HG03565 (cell line): Measurements from ENCODE around the gene INAVA.
"Not testable (repeated sequence)": the region's sequence is repeated elsewhere in the genome, so short reads cannot be mapped to it uniquely, and the experiment has no call there.

Experiments
- ATAC-seq: cut with Tn5 transposase; IDR thresholded peaks from one replicate; pipeline ENCODE4 v1.9.1; 2021; ENCODE audit warnings: mild to moderate bottlenecking, moderate library complexity; ENCODE audit not compliant: unreplicated experiment

Gene INAVA

DNA sequence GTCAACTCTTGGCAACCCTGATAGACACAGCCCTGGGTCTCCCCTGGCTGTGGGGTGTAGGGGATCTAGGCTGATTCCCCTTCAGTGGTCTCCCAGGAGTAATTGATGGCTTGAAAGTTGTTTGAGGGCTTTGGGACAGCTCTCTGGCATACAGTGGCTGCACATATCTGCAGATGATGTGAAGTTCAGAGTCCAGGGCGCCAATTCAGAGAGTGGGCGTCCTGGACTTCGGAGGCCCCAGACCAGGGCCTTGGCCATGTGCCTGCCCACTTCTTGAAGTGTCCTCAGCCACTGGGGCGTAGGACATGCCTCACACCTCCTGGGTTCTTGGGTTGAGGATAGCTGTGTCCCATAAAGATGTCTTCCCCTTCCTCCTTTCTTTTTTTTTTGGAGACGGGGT is 2.6 kb downstream of the INAVA start:
- no peak for ATAC-seq

DNA sequence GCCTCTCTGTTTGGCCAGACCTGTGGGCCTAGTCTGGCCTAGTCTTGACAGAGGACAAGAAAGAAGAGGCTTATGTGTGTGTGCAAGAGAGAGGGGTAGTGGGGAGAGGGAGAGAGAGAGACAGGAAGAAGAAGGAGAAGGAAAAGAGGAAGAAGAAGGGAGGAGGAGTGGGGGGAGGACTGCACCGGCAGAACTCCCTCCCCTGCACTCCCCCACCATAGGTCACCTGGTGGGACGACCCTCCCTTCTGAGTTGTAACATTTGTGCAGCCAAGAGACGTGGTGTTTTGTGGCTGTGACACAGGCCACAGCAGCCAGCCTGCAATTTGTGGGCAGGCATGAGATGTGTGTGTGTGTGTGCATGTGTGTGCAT is 4.3 kb downstream of the INAVA start:
- ATAC-seq: no peak

DNA sequence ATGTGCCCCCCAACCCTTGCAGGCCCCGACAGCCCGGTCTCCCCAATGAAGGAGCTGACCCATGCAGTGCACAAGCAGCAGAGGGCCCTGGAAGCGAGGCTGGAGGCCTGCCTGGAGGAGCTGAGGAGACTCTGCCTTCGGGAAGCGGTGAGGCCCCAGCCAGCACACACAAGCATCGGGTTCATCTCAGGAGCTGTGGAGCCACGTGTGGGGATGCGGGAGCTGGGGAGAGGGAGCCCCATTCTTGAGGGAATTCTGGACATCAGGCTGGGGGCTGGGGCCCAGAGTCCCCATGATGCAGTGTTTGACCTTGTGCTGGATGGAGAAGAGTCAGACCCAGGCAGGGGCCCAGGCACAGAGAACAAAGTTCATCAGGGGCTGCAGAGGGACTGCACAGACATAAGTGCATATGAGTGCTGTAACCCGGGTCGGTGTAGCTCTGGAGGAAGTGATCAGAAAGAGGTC is 4.8 kb downstream of the INAVA start:
- ATAC-seq: no peak

DNA sequence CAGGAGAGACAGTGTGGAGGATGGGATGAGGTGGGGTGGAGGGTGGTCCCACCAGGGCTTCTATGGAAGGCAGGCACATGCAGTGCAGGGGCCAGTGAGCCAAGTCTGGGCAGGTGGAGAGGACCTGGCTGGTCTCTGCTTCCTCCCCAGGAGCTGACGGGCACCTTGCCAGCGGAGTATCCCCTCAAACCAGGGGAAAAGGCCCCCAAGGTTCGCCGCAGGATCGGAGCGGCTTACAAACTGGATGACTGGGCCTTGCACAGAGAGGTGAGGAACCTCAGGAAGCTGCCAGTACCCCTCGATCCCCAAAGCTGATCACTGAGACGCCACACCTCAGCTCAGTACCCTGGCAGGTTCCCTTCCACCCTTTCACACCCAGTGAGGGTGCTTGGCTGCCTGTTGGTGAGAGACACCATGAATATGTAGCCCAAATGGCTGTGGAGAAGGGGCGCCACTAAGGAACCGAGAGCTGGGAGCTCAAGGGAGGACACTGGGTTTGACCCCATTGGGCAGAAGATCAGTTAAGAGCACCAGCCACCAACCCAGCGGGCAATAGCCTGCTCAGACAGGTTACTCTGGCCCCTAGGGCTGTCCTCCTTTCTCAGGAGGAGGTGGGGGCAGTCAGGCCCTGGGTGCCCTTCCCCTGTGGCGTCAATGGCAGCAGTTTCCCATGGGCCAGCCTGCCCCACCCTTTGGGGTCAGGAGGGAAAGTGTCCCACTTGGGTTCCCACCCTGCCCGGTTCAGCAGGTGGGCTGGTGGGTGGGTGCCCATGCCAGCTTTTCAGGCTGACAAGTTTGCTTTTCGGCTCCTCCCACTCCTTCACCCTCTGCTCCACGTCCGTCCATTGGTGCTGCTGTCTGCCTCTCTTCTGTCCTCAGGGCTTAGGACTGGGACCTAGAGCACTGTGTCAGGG is 5.5 kb downstream of the INAVA start:
- no peak for ATAC-seq

DNA sequence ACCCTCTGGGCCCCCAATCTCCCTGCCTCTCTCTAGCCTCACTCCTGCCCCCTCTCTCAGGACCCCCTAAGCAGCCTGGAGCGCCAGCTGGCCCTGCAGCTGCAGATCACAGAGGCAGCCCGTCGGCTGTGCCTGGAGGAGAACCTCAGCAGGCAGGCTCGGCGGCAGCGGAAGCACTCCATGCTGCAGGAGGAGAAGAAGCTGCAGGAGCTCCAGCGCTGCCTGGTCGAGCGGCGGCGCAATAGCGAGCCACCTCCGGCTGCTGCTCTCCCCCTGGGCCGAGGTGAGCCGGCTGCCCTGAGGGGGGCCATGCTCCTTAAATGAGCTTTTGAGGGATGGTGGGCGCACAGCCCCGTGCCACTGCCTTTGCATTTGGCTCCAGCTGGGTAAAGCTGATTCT is 6.2 kb downstream of the INAVA start:
- ATAC-seq: no peak

DNA sequence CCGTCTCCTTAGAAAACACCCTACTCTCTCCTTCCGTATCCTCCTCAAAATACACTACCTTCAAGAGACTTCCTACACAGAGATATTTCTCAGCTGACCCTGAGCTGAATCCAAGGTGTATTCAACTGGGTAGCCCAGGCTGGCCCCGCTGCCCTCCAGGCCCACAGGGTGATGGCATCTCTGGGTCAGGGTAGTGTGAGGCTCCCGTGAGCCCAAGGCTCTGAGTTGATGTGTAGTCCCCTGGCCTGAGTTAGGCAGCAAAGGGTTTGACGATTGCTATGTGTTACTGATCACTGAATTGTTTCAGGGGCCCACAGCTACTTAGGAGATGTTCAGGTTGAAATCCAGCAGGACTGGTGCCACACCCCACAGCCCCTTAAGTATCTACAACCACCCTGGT is 6.7 kb downstream of the INAVA start:
- no peak for ATAC-seq

DNA sequence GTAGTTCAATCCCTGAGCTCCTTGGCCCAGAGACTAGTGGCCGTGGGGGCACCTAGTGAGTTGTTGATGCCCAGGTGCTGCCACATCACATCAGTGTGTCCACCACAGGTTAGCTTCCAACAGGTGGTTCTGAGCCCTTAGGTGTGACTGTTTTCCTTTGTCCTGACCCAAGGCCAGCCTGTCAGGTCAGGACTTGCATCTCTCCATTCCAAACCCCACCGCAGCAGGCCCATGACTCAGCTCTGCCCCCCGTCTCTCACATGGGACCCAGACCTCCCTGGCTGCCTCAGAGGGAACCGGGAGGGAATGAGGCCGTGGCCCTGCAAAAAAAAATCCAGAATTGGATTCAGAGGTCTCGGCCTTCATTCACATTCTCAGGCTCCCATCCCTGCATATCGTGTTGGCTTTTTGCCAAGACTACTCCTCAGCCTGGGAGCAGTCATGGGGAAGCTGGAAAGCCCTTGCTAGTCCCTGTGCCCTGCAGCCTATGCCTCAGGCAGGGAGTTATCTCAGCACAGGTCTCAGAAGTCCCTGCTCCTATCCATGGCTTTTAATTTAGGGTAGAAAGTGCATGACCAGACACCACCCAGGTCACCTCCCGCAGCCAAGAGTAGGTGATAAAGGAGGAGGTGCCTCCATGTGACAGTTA is 7.2 kb downstream of the INAVA start:
- no peak for ATAC-seq

DNA sequence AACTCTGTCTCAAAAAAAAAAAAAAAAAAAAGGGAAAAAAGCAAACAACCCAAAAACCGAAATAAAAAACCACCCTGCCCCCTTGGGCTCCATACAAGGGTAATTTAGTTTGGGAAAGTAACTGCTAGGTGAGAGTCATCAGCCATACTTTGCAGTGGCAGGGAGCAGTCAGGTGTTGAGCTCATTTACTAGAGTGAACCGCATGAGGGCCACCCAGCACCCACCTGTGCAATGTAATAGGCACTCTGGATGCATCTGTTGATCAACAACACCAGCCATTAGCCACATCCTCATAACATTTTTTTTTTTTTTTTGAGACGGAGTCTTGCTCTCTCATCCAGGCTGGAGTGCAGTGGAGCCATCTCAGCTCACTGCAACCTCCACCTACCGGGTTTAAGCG is 9.1 kb downstream of the INAVA start:
- no peak for ATAC-seq

DNA sequence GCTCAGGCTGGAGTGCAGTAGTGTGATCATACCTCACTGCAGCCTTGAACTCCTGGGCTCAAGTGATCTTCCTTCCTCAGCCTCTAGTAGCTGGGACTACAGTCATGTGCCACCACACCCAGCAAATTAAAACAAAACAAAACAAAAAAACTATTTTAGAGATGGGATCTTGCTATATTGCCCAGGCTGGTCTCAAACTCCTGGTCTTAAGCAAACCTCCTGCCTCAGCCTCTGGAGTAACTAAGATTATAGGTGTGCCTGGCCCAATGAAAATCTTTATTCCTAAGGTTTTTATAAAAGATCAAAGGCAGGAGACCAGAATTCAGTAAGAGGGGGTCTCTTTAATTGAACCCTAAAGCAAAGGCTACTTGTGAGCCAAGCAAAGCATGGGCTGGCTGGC is 10.1 kb downstream of the INAVA start:
- ATAC-seq: no peak

DNA sequence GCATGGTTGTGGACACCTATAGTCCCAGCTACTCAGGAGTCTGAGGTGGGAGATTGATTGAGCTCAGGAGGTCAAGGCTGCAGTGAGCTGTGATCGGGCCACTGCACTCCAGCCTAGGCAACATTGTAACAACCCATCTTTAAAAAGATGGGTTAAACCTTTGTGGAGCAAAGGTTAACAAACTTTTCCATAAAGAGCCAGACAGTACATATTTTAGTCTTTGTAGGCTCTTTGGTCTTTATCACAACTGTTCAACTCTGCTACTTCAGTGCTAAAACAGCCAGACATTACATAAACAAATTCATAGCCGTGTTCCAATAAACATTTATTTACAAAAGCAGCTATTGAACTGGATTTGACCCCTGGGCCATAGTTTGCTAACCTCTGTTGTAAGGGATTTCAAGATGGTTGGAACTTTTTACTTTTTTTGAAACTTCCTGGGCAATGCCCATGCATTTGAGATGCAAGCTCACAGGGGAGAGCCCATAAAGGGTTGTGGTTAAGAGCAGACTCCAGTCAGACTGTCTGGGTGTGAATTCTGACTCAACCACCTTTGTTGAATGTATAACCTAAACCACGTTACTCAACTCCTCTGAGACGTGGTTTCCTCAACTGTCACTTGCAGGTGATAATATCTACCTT is 10.8 kb downstream of the INAVA start:
- peak; percentile 61 for ATAC-seq

DNA sequence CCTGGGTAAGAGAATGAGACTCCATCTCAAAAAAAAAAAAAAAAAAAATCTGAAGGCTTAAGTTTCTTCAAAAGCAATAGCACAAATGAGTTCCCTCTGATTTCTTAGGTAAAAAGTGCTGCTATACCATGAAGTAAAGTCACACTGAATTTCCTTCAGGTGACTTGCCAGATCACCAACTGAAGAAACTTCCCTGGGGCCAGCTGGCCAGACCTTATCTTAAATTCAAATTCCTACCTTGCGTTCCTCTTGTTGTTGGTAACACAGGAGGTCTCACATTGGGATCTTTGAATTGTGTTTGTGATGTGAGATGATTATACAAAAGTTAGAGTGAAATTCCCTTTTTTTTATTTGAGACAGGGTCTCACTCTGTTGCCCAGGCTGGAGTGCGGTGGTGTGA is 11.8 kb downstream of the INAVA start:
- no peak for ATAC-seq

DNA sequence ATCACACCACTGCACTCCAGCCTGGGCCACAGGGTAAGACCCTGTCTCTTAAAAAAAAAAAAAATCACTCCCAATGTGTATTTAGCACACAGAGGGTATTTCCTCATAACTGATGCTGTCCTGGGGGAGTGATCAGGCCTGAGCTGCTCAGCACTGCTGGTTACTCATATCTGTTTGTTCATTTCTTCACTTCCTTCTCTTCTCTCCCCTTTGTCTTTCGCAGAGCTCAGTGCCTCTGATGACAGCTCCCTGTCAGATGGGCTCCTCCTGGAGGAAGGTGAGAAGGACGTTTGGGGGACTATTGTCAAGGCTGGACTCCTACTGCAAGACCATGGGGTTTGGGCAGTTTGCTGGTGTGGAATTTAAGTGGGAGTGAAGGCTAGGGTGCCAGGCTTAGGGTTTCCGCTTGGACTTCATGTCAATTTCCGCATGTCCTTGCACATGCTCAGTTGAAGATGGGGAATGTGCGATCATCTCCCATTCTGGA is 13.0 kb downstream of the INAVA start:
- peak; percentile 69 for ATAC-seq

DNA sequence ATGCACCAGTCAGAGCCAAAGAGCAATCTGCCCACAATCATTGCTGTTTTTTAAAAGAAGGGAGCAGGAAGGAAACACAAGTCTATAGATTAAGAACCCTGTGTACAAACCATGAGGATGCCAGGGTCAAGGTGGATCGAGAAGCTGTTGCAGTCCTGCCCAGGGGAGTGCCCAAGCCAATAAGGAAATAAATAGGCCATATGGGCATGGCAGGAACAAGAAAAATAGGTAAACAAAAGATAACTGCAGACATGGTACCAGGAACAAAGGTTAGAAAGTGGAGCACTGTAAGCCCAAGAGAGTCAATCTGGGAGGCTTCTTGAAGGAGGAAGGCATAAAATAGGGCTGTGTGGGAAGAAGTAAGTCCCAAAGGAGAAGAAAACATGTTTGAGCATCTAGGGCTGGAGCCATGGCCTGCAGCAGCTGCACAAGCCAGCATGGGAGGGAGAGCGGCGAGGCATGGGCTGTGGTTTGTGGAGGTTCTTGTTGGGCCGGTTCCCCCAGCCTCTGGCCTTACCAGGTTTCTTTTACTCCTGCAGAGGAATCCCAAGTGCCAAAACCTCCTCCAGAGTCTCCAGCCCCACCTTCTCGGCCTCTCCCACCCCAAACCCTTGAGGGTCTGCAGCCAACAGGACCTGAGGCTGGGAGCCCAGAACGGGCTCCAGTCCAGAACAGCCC is 13.6 kb downstream of the INAVA start:
- no peak for ATAC-seq

DNA sequence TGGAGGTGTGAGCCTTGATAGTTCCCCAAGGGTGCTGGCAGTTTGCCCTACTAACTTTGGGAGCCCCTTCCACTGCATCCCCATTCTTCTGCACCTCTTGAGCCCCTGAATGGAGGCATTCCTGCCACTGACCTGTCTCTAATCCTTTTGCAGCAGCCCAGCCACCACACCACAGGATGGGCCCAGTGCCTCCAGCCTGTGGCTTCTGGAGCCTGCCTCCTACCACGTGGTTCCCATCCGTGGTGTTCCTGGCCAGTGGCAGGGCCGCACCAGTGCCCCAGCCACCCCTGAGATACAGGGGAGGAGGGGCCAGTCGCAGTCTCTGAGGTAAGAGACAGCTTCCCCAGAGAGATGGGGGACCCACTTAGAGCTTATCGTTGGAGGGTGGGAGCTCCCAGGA is 14.4 kb downstream of the INAVA start:
- ATAC-seq: no peak

DNA sequence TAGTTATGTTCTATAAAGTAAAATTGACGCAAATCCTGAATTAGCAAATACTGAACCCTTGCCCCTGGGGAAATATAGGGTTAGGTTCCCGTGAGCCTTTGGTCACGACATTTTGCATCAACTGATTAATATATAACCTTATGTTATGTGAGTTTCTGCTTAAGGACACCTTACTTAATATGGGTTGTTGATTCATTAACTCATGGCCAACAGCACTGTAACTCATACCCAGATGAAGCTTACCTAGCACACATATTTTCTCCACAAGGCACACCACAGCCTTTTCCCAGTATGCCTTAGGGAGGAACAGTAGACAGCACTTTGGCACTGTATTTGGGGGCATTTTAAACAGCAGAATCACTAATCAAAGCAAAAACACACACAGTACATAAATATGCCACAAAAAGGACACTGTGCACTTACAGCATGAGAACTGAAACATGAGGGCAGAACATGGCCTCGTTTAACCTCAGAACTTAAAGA is 15.1 kb downstream of the INAVA start:
- no peak for ATAC-seq

DNA sequence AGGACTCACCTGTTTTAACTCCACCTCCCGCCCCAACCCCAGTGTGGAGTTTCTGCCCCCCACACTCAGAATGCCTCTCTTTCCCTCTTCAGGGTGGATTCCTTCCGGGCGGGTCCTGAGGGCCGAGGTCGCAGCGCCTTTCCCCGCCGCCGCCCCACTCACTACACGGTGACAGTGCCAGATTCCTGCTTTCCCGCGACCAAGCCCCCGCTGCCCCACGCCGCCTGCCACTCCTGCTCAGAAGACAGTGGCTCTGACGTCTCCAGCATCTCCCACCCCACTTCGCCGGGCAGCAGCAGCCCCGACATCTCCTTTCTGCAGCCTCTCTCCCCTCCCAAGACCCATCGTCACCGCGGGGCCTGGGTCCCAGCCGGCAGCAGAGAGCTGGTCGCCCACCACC is 16.7 kb downstream of the INAVA start:
- ATAC-seq: no peak

DNA sequence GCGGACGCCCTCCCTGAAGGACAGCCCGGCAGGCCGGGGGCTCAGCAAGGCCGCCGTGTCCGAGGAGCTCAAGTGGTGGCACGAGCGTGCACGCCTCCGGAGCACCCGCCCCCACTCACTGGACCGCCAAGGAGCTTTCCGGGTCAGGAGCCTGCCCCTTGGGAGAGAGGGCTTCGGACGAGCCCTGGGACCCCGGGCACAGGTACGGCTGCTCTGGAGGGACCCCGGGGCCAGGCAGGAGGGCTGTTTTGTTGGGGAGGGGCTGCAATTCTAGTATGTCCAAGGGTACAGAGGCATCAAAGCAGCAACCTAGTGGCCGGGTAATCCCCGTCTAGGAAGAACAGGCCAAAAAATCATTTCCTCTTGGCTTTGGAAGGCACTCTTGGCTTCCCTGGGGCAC is 17.2 kb downstream of the INAVA start:
- not testable (repeated sequence) for ATAC-seq

DNA sequence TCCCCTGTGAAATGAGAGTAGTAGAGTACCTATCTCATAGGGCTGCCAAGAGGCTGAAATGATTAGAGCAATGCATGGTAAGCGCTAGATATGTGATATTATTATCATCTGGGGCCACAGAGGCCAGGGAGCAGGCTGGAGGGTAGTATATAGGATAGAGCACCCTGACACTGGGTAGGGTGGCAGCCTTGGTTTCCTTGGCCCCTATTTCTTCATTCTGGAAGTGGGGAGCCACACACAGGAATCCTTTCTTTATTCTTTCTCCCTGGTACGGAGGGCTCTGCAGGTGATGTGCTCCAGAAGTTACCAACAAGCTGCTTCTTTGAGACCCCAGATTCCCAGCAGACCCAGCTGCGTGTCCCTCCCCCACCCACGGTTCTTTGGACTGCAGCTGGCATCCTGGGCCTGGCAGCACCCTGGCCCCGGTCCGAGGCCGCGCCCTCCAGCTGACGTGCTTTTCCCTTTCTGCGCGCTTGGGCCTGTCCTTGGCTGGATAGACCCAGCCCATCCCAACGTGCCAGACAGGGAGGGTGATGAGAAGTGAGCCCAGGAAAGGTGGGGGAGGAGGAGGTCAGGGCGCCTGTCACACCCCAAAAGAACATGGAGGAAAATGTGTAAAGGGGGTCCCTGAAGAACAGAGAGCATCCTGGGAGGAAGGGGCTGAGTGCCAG is 18.2 kb downstream of the INAVA start:
- ATAC-seq: no peak

DNA sequence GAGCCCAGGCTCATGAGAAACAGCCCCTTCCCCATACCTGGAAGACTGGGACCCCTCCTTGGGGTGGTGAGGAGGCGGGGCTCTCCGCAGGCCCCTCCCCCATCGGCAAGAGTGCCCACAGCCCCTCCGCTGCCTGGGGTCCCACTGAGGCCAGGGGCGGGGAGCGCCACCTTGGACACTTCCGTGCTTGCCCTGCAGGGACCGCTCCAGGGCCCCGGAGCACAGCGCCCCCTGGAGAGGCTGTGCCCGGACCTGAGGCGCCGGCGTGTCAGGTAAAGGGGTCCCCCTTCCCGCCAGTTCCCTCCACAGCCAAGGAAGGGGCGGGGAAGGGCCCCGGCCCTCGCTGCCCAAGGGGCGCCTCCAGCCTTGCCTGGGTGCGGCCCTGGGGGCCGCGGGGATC is 21.5 kb downstream of the INAVA start:
- ATAC-seq: no peak

DNA sequence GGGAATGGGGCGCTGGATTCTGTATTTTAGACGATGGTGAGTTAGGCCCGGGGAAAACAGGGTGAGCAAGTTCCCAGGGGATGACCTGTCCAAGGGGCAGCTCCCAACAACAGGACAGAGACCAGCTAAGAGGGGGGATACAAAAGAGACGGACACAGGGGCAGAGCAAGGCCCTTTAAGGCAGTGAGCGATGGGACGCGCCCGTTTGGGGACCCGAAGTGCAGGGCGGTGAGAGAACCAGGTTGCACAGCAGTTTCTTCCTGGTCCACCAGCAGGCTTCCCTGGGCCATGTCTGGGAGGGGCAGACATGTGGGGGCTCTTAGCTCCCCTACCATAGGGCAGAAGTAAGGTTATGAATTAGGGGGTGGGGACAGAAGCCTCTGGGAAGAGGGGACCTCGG is 22.0 kb downstream of the INAVA start:
- no peak for ATAC-seq
